ENCODE measurements around the gene PYGO2.

DNA sequence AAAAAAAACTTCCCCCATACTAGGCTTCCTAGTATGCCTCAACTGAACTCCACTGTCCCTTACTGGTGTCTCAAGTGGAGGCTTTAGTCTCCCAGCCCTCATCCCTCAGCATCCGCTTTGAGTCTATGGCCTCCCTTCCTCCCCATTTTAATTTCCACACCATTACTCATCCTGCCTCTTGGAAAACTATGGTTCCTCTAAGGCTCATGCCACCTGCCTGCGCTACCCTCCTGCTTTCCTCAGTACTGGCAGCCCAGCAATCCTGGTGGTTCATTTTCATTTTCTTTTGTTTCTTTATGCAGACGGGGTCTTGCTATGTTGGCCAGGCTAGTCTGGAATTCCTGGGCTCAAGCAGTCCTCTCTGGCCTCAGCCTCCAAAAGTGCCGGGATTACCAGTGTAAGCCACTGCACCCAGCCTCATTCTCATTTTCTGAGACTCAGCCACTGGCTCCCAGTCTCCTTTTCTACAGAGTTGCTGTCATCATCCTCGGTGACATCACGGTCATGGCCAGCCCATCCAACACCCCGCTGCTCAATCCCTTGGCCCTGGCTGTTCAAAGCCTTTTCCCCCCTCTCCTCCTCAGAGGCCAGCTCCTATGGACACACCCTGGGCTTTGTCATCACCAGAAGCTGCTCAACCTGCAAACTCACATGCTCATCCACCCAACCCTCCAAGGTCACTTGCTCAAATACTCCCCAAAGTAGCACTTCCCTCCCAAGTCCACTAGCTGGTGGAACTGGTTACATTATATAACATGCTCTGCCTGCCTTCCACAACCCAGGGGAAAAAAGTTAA is 22.8 kb downstream of the PYGO2 start:
- TF ChIP-seq, protein P1, sequence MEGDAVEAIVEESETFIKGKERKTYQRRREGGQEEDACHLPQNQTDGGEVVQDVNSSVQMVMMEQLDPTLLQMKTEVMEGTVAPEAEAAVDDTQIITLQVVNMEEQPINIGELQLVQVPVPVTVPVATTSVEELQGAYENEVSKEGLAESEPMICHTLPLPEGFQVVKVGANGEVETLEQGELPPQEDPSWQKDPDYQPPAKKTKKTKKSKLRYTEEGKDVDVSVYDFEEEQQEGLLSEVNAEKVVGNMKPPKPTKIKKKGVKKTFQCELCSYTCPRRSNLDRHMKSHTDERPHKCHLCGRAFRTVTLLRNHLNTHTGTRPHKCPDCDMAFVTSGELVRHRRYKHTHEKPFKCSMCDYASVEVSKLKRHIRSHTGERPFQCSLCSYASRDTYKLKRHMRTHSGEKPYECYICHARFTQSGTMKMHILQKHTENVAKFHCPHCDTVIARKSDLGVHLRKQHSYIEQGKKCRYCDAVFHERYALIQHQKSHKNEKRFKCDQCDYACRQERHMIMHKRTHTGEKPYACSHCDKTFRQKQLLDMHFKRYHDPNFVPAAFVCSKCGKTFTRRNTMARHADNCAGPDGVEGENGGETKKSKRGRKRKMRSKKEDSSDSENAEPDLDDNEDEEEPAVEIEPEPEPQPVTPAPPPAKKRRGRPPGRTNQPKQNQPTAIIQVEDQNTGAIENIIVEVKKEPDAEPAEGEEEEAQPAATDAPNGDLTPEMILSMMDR (IDR thresholded peaks at IDR 0.05) = no peak
- TF ChIP-seq EP300 (IDR thresholded peaks at IDR 0.05) = no peak

All from gastroesophageal sphincter (tissue), 3 donors.